HCT116 (cell line): Measurements from ENCODE around the gene TBC1D8. TPM values are rescaled to one million over a fixed set of nuclear protein-coding genes. Genes with fewer than 3 reads are reported as not detected.
A peak's percentile ranks its signal among the peaks of the same experiment; 100 is the strongest.

Experiments
- ATAC-seq: fragments of 200-7000 bp; cut with Tn5 transposase; 2 replicates; pipeline ENCODE4 v1.9.1; 2020; ENCODE audit warnings: mild to moderate bottlenecking, moderate library complexity
- BruUV-seq: library from RNA; stranded (reverse); fragments of 400-500 nt; replicated peaks from 2 replicates; lab custom pipeline; 2021; lab: Mats Ljungman, UMichigan
- CTCF ChIA-PET: fragments of 300-600 bp; sonication (Branson Sonifier 250); formaldehyde crosslinking; loops from one replicate; lab custom pipeline; 2021; ENCODE audit warnings: antibody characterized with exemption; lab: Charles Lee
- POLR2A ChIA-PET: fragments of 300-600, 350-600 bp; sonication (Branson Sonifier 250); formaldehyde crosslinking; loops from one replicate; lab custom pipeline; 2021; ENCODE audit warnings: antibody characterized with exemption; lab: Charles Lee
- RAD21 ChIA-PET, 2 experiments: fragments of 300-600 bp; sonication (Branson Sonifier 250); formaldehyde crosslinking; loops; one replicate each; lab custom pipeline; 2023; ENCODE audit warnings: low total read pairs in 2 of 2; ENCODE audit not compliant: uncharacterized antibody in 2 of 2, unreplicated experiment in 2 of 2, low non-redundant PET in 1 of 2; lab: Charles Lee
- DNase-seq: peaks from one replicate; pipeline ENCODE4 v3.0.0-alpha.2; 2010; ENCODE audit warnings: low read depth, low spot score
- H2AFZ ChIP-seq: fragments of 200-600 bp; shearing (Covaris generic), sonication (generic); 2 replicates; pipeline ENCODE4 v1.6.1; 2017; ENCODE audit warnings: low read depth, mixed run types, mixed read lengths, antibody characterized with exemption, low read length; ENCODE audit not compliant: poor library complexity, severe bottlenecking
- H3K27ac ChIP-seq: 2 replicates; pipeline ENCODE4 v1.5.1; 2012; ENCODE audit warnings: low read depth, low read length
- H3K27me3 ChIP-seq: fragments of 200-600 bp; sonication (generic); 2 replicates; pipeline ENCODE4 v1.6.1; 2016; ENCODE audit warnings: mixed run types, low read length, mixed read lengths; ENCODE audit not compliant: insufficient read depth
- H3K36me3 ChIP-seq, 2 experiments: fragments of 200-500 bp in 1 of 2; fragments of 200-600 bp in 1 of 2; sonication (Bioruptor generic) in 1 of 2; sonication (generic) in 1 of 2; 2 replicates each; pipeline versions ENCODE4 v1.5.1 to v1.6.1; 2014 to 2016; ENCODE audit warnings: low read length in 2 of 2, inconsistent platforms in 1 of 2, mixed read lengths in 1 of 2, mixed run types in 1 of 2; ENCODE audit not compliant: insufficient read depth in 2 of 2, control insufficient read depth in 1 of 2
- H3K4me1 ChIP-seq, 2 experiments: fragments of 200-600 bp in 1 of 2; sonication (generic) in 1 of 2; 2 replicates each; pipeline versions ENCODE4 v1.5.1 to v1.6.1; 2012 to 2017; ENCODE audit warnings: low read length in 2 of 2, inconsistent platforms in 1 of 2, mild to moderate bottlenecking in 1 of 2, mixed read lengths in 1 of 2, mixed run types in 1 of 2, moderate library complexity in 1 of 2; ENCODE audit not compliant: insufficient read depth in 2 of 2, control insufficient read depth in 1 of 2
- H3K4me2 ChIP-seq: fragments of 200-600 bp; sonication (generic); 2 replicates; pipeline ENCODE4 v1.6.1; 2017; ENCODE audit warnings: mixed run types, low read length, mixed read lengths
- H3K4me3 ChIP-seq, 2 experiments: fragments of 200-600 bp in 1 of 2; sonication (generic) in 1 of 2; replicated peaks in 1 of 2; 2 replicates each; pipeline ENCODE4 v1.5.1; 2011 to 2016; ENCODE audit warnings: low read length in 2 of 2, control low read depth in 1 of 2, low read depth in 1 of 2, mild to moderate bottlenecking in 1 of 2, mixed read lengths in 1 of 2, mixed run types in 1 of 2
- H3K79me2 ChIP-seq: fragments of 200-600 bp; sonication (generic); 2 replicates; pipeline ENCODE4 v1.6.1; 2017; ENCODE audit warnings: mild to moderate bottlenecking, mixed run types, low read length, moderate library complexity, mixed read lengths; ENCODE audit not compliant: insufficient read depth
- H3K9ac ChIP-seq: fragments of 200-600 bp; sonication (generic); 2 replicates; pipeline ENCODE4 v1.6.1; 2016; ENCODE audit warnings: low read length, mixed read lengths
- H3K9me2 ChIP-seq: fragments of 200-600 bp; sonication (generic), shearing (Covaris generic); 2 replicates; pipeline ENCODE4 v1.6.1; 2017; ENCODE audit warnings: mixed run types, mild to moderate bottlenecking, moderate library complexity; ENCODE audit not compliant: insufficient read depth
- H3K9me3 ChIP-seq, 2 experiments: fragments of 200-500 bp in 1 of 2; fragments of 200-600 bp in 1 of 2; sonication (Bioruptor generic) in 1 of 2; sonication (generic) in 1 of 2; 2 replicates each; pipeline ENCODE4 v1.6.1; 2014 to 2017; ENCODE audit warnings: low read length in 2 of 2, mixed read lengths in 2 of 2, inconsistent platforms in 1 of 2, low read depth in 1 of 2, mild to moderate bottlenecking in 1 of 2, mixed run types in 1 of 2, moderate library complexity in 1 of 2; ENCODE audit not compliant: control insufficient read depth in 1 of 2, insufficient read depth in 1 of 2
- H4K20me1 ChIP-seq: fragments of 200-600 bp; sonication (generic), shearing (Covaris generic); 2 replicates; pipeline ENCODE4 v1.6.1; 2017; ENCODE audit warnings: mixed run types, mild to moderate bottlenecking, moderate library complexity; ENCODE audit not compliant: insufficient read depth
- CBX3 ChIP-seq: IDR thresholded peaks from 2 replicates; pipeline ENCODE4 v1.6.1; 2012; ENCODE audit warnings: low read depth
- CEBPB ChIP-seq: IDR thresholded peaks from 2 replicates; pipeline ENCODE4 v1.6.1; 2012; ENCODE audit warnings: low read depth
- EGR1 ChIP-seq: IDR thresholded peaks from 2 replicates; pipeline ENCODE4 v1.6.1; 2012; ENCODE audit warnings: low read depth
- ELF1 ChIP-seq: IDR thresholded peaks from 2 replicates; pipeline ENCODE4 v1.6.1; 2012; ENCODE audit warnings: low read depth, borderline replicate concordance
- EZH2 ChIP-seq: fragments of 200-600 bp; sonication (generic); IDR thresholded peaks from 2 replicates; pipeline ENCODE4 v1.6.1; 2017; ENCODE audit warnings: antibody characterized with exemption, mixed run types
- EZH2phosphoT487 ChIP-seq: fragments of 200-600 bp; IDR thresholded peaks from 2 replicates; pipeline ENCODE4 v1.6.1; 2018; ENCODE audit warnings: antibody characterized with exemption, borderline replicate concordance
- FOSL1 ChIP-seq: IDR thresholded peaks from 2 replicates; pipeline ENCODE4 v1.6.1; 2012; ENCODE audit warnings: low read depth
- JUND ChIP-seq: IDR thresholded peaks from 2 replicates; pipeline ENCODE4 v1.6.1; 2012
- POLR2A ChIP-seq: IDR thresholded peaks from 2 replicates; pipeline ENCODE4 v1.7.0; 2011; ENCODE audit warnings: borderline replicate concordance; ENCODE audit not compliant: insufficient read depth, insufficient read length; ENCODE audit errors: extremely low read depth
- POLR2AphosphoS5 ChIP-seq: IDR thresholded peaks from 2 replicates; pipeline ENCODE4 v1.6.1; 2011; ENCODE audit warnings: mild to moderate bottlenecking, low read depth, low read length, moderate library complexity
- RAD21 ChIP-seq: IDR thresholded peaks from 2 replicates; pipeline ENCODE4 v1.6.1; 2012; ENCODE audit warnings: low read depth, mild to moderate bottlenecking
- SIN3A ChIP-seq: IDR thresholded peaks from 2 replicates; pipeline ENCODE4 v1.6.1; 2012; ENCODE audit warnings: low read depth
- SP1 ChIP-seq: IDR thresholded peaks from 2 replicates; pipeline ENCODE4 v1.6.1; 2012; ENCODE audit warnings: low read depth
- SRF ChIP-seq: IDR thresholded peaks from 2 replicates; pipeline ENCODE4 v1.6.1; 2012; ENCODE audit warnings: low read depth
- TCF7L2 ChIP-seq: IDR thresholded peaks from 2 replicates; pipeline ENCODE4 v1.7.0; 2011; ENCODE audit warnings: borderline replicate concordance, inconsistent platforms; ENCODE audit not compliant: insufficient read depth, insufficient read length; ENCODE audit errors: extremely low read depth
- YY1 ChIP-seq: IDR thresholded peaks from 2 replicates; pipeline ENCODE4 v1.6.1; 2011; ENCODE audit warnings: low read length, low read depth, moderate library complexity, mild to moderate bottlenecking; ENCODE audit not compliant: insufficient replicate concordance; ENCODE audit errors: extremely low read depth
- ZFX ChIP-seq: fragments of 450-650 bp; IDR thresholded peaks from 2 replicates; pipeline ENCODE4 v1.6.1; 2017
- ZNF274 ChIP-seq: fragments of 200-500 bp; sonication (Bioruptor generic); IDR thresholded peaks from 2 replicates; pipeline ENCODE4 v1.6.1; 2014; ENCODE audit warnings: mild to moderate bottlenecking, low read depth, low read length, inconsistent platforms
- intact Hi-C: fragments of 100-400 bp; cut with micrococcal nuclease; formaldehyde crosslinking; loops from 2 replicates; pipeline ENCODE4 v1.10.0; 2022
- total RNA-seq: library from RNA; stranded (reverse); gene quantifications from one replicate; pipeline ENCODE4 v1.2.1, GENCODE V29; 2021; ENCODE audit not compliant: unreplicated experiment
- TF ChIP-seq, protein P1 (sequence below): IDR thresholded peaks from 2 replicates; pipeline ENCODE4 v1.6.1; 2012
- TF ChIP-seq, protein P2 (sequence below): IDR thresholded peaks from 2 replicates; pipeline ENCODE4 v1.6.1; 2011; ENCODE audit warnings: mild to moderate bottlenecking, low read length, moderate library complexity; ENCODE audit not compliant: insufficient replicate concordance; ENCODE audit errors: extremely low read depth
- TF ChIP-seq, protein P3 (sequence below), 3 experiments: fragments of 200-600 bp in 1 of 3; sonication (generic) in 1 of 3; IDR thresholded peaks in 2 of 3; conservative IDR thresholded peaks in 1 of 3; 2 replicates each; pipeline ENCODE4 v1.5.1; 2012 to 2017; ENCODE audit warnings: low read depth in 2 of 3, low read length in 2 of 3, antibody characterized with exemption in 1 of 3, borderline replicate concordance in 1 of 3, control low read depth in 1 of 3, mild to moderate bottlenecking in 1 of 3, mixed read lengths in 1 of 3, mixed run types in 1 of 3, moderate library complexity in 1 of 3; ENCODE audit not compliant: insufficient read depth in 1 of 3
- TF ChIP-seq, protein P4 (sequence below): IDR thresholded peaks from 2 replicates; pipeline ENCODE4 v1.6.1; 2012

TBC1D8 gene
- total RNA-seq, 1 experiment from 2014 or later, result 44.0 TPM

DNA sequence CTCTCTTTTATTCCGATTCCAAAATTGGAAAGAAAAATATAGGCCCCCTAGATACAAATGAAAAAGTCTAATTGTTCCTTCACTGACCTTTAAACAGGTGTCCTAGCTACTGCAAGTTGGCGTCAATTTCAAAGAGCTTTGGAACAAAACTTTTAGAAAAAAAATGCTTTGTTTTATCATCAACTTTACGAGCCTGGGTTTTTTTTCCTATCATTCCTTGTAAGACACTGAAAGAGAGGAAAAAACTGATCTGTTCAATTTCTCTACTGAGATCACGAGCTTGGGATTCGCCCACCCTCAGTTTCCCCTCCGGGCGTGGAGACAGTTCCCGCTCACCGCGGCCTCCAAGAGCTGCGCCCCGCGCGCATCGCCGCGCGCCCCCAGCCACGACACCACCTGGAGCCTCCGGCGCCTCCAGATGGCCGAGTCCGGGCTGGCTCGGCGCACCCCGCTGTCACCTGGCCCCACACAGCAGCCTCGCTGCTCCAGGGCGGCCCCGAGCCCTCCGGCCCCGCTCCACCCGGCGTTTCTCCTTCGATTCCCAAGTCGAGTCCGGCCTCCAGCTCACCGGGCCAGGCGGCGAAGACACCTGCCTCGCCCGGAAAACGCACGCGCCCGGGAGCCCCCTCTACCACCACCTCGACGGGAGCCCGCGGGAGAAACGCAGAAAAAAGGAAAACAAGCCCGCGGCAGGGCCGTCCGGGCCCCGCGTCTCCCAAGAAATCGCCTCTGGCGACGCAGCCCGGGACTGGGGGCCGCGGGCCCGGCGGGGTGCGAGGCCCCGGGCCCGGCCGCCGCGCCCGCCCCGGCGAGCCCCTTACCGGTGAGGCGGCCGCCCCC, 656 bp downstream of the TBC1D8 start:
- peaks cover 30 to 64% of the 10 kb centered on the region in 2 experiments for H3K4me1 ChIP-seq
- H3K9me3 ChIP-seq, result no peaks in the 10 kb centered on the region
- ATAC-seq (peak; percentile 35), DNase-seq (no peak)
- H3K9me2 ChIP-seq, result no peaks in the 10 kb centered on the region
- H4K20me1 ChIP-seq, result no peaks in the 10 kb centered on the region; the same call in 1 of the 2 replicates
- peaks cover 52% of the 10 kb centered on the region for H3K79me2 ChIP-seq
- H3K4me2 ChIP-seq, result peak overlapping the region; percentile 85
- peak overlapping the region; percentile 84 for H3K9ac ChIP-seq
- H2AFZ ChIP-seq, result no peak overlapping the region
- RAD21 ChIA-PET, result interaction anchor here in 1 of 2 experiments (0.7 to 1.2 kb wide), 3 partner anchors 30 to 138 kb away, joined by 3 read pairs; no protein-coding TSS in a partner anchor
- H3K36me3 ChIP-seq, result no peaks in the 10 kb centered on the region
- intact Hi-C loops, result loop anchor here (10.0 kb wide), 1 partner anchor 416 kb away; no protein-coding TSS in a partner anchor
- no peak for TF ChIP-seq ELF1
- no peak for TF ChIP-seq EGR1
- no peak for TF ChIP-seq EZH2phosphoT487
- TF ChIP-seq, protein P1, sequence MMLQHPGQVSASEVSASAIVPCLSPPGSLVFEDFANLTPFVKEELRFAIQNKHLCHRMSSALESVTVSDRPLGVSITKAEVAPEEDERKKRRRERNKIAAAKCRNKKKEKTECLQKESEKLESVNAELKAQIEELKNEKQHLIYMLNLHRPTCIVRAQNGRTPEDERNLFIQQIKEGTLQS, result no peak
- TF ChIP-seq RAD21, result peak; percentile 40
- no peak for TF ChIP-seq EZH2
- TF ChIP-seq, protein P2, sequence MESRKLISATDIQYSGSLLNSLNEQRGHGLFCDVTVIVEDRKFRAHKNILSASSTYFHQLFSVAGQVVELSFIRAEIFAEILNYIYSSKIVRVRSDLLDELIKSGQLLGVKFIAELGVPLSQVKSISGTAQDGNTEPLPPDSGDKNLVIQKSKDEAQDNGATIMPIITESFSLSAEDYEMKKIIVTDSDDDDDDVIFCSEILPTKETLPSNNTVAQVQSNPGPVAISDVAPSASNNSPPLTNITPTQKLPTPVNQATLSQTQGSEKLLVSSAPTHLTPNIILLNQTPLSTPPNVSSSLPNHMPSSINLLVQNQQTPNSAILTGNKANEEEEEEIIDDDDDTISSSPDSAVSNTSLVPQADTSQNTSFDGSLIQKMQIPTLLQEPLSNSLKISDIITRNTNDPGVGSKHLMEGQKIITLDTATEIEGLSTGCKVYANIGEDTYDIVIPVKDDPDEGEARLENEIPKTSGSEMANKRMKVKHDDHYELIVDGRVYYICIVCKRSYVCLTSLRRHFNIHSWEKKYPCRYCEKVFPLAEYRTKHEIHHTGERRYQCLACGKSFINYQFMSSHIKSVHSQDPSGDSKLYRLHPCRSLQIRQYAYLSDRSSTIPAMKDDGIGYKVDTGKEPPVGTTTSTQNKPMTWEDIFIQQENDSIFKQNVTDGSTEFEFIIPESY, result no peak
- no peak for TF ChIP-seq TCF7L2
- TF ChIP-seq POLR2A, result no peak
- TF ChIP-seq, protein P3, sequence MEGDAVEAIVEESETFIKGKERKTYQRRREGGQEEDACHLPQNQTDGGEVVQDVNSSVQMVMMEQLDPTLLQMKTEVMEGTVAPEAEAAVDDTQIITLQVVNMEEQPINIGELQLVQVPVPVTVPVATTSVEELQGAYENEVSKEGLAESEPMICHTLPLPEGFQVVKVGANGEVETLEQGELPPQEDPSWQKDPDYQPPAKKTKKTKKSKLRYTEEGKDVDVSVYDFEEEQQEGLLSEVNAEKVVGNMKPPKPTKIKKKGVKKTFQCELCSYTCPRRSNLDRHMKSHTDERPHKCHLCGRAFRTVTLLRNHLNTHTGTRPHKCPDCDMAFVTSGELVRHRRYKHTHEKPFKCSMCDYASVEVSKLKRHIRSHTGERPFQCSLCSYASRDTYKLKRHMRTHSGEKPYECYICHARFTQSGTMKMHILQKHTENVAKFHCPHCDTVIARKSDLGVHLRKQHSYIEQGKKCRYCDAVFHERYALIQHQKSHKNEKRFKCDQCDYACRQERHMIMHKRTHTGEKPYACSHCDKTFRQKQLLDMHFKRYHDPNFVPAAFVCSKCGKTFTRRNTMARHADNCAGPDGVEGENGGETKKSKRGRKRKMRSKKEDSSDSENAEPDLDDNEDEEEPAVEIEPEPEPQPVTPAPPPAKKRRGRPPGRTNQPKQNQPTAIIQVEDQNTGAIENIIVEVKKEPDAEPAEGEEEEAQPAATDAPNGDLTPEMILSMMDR (IDR thresholded peaks at IDR 0.05 in 2 of 3, conservative IDR thresholded peaks at IDR 0.05 in 1 of 3; ENCODE audit: borderline replicate concordance in 1 of 3, insufficient read depth in 1 of 3, low read depth in 2 of 3, low read length in 2 of 3), result no peak
- no peak for TF ChIP-seq CBX3
- no peak for TF ChIP-seq CEBPB
- TF ChIP-seq SP1, result no peak
- TF ChIP-seq SIN3A, result no peak; the same call in 1 of the 2 replicates
- TF ChIP-seq ZFX, result peak; percentile 62; the same call in 1 of the 2 replicates
- TF ChIP-seq, protein P4, sequence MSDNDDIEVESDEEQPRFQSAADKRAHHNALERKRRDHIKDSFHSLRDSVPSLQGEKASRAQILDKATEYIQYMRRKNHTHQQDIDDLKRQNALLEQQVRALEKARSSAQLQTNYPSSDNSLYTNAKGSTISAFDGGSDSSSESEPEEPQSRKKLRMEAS, result peak; percentile 8; the same call in 1 of the 2 replicates
- no peak for TF ChIP-seq SRF
- no peak for TF ChIP-seq POLR2AphosphoS5
- no peak for TF ChIP-seq YY1
- TF ChIP-seq JUND, result no peak
- no peak for TF ChIP-seq ZNF274
- no peak for TF ChIP-seq FOSL1
- BruUV-seq, result no TSS peak
- POLR2A ChIA-PET, result interaction anchor here (0.7 to 1.5 kb wide), 5 partner anchors 15 to 149 kb away, joined by 3 to 4 read pairs (median 3); no protein-coding TSS in a partner anchor
- peak overlapping the region; percentile 72 to 80 for H3K4me3 ChIP-seq
- peak overlapping the region; percentile 81; the same call in 1 of the 2 replicates for H3K27ac ChIP-seq
- H3K27me3 ChIP-seq, result no peaks in the 10 kb centered on the region
- CTCF ChIA-PET, result interaction anchor here (1.8 to 4.4 kb wide), 2 partner anchors 114 to 138 kb away, joined by 4 to 33 read pairs; no protein-coding TSS in a partner anchor
